ENCODE data around the gene SPRY1.

Gene SPRY1

GRCh38 chr4:123380728-123381716 is 15.6 kb upstream of the SPRY1 start:
- Histone ChIP-seq H2BK120ac (ENCODE audit: low read depth, low read length) (peak overlapping the region; percentile 90), H3K9ac (ENCODE audit: low read length) (no peak overlapping the region), H4K5ac (ENCODE audit: low read length) (no peak overlapping the region), H3K27ac (ENCODE audit: low read depth, low read length) (no peak overlapping the region), H3K4ac (ENCODE audit: low read depth, low read length) (peak overlapping the region; percentile 16), H3K18ac (ENCODE audit: low read length) (peak overlapping the region; percentile 5), H3K79me2 (ENCODE audit: control insufficient read depth, insufficient read depth, low read length) (no peaks in the 10 kb centered on the region), H2BK15ac (replicated peaks; ENCODE audit: low read depth) (no peak overlapping the region), H4K8ac (ENCODE audit: low read depth, low read length) (no peak overlapping the region), H3K79me1 (ENCODE audit: low read length) (no peaks in the 10 kb centered on the region), H2BK5ac (ENCODE audit: low read length) (no peak overlapping the region), H3K56ac (ENCODE audit: low read length) (no peak overlapping the region), H3K23ac (ENCODE audit: low read length) (no peak overlapping the region), H3K36me3 (ENCODE audit: control insufficient read depth, insufficient read depth, low read length) (no peaks in the 10 kb centered on the region), H3K4me3 (ENCODE audit: low read length) (no peak overlapping the region), H2AK5ac (ENCODE audit: low read length) (no peak overlapping the region), H3K27me3 (ENCODE audit: insufficient read depth, low read length, poor library complexity) (no peaks in the 10 kb centered on the region), H3K4me1 (ENCODE audit: control insufficient read depth, low read depth, low read length) (no peaks in the 10 kb centered on the region), H3K4me2 (ENCODE audit: low read length) (no peak overlapping the region)
- no peak for DNase-seq
- no CpG with 5 or more reads among the region's 3 CpGs for WGBS (ENCODE audit: extremely low coverage, insufficient coverage, low lambda C conversion rate)

DNA sequence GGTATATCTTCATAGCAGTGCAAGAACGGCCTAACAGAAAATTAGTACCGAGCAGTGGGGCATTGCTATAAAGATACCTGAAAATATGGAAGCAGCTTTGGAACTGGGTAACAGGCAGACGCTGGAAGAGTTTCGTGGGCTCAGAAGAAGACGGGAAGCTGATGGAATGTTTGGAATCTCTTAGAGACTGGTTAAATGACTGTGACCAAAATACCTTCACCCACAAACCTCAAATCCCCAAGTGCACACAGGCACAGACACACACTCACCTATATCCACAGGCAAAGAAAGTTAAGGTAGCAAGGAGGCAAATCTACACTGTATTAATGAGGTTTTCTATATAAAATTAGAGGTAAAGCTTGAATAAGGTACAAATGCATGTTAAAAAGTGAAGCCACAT is 14.6 kb upstream of the SPRY1 start:
- Histone ChIP-seq H4K5ac (ENCODE audit: low read length) (no peak overlapping the region), H2AK5ac (ENCODE audit: low read length) (no peak overlapping the region), H3K79me1 (ENCODE audit: low read length) (no peaks in the 10 kb centered on the region), H3K4ac (ENCODE audit: low read depth, low read length) (no peak overlapping the region), H2BK120ac (ENCODE audit: low read depth, low read length) (no peak overlapping the region), H3K23ac (ENCODE audit: low read length) (no peak overlapping the region), H3K4me2 (ENCODE audit: low read length) (no peak overlapping the region), H3K4me3 (ENCODE audit: low read length) (no peak overlapping the region), H3K4me1 (ENCODE audit: control insufficient read depth, low read depth, low read length) (no peaks in the 10 kb centered on the region), H3K27ac (ENCODE audit: low read depth, low read length) (no peak overlapping the region), H3K36me3 (ENCODE audit: control insufficient read depth, insufficient read depth, low read length) (no peaks in the 10 kb centered on the region), H3K56ac (ENCODE audit: low read length) (no peak overlapping the region), H2BK5ac (ENCODE audit: low read length) (no peak overlapping the region), H3K79me2 (ENCODE audit: control insufficient read depth, insufficient read depth, low read length) (no peaks in the 10 kb centered on the region), H4K8ac (ENCODE audit: low read depth, low read length) (no peak overlapping the region), H3K27me3 (ENCODE audit: insufficient read depth, low read length, poor library complexity) (no peaks in the 10 kb centered on the region), H2BK15ac (replicated peaks; ENCODE audit: low read depth) (no peak overlapping the region), H3K18ac (ENCODE audit: low read length) (no peak overlapping the region), H3K9ac (ENCODE audit: low read length) (no peak overlapping the region)
- DNase-seq = peak; percentile 45
- no CpG with 5 or more reads among the region's 5 CpGs for WGBS (ENCODE audit: extremely low coverage, insufficient coverage, low lambda C conversion rate)

- H3K27me3 ChIP-seq (ENCODE audit: insufficient read depth, low read length, poor library complexity) = no peaks in the 10 kb centered on the region
- no peak overlapping the region for H3K4me3 ChIP-seq (ENCODE audit: low read length)
- no peak overlapping the region for H3K4ac ChIP-seq (ENCODE audit: low read depth, low read length)
- no peak overlapping the region for H3K9ac ChIP-seq (ENCODE audit: low read length)
- no peak overlapping the region for H4K5ac ChIP-seq (ENCODE audit: low read length)
- H3K56ac ChIP-seq (ENCODE audit: low read length) = no peak overlapping the region
- H3K36me3 ChIP-seq (ENCODE audit: control insufficient read depth, insufficient read depth, low read length) = no peaks in the 10 kb centered on the region
- H3K79me1 ChIP-seq (ENCODE audit: low read length) = no peaks in the 10 kb centered on the region
- H2BK5ac ChIP-seq (ENCODE audit: low read length) = no peak overlapping the region
- no peaks in the 10 kb centered on the region for H3K79me2 ChIP-seq (ENCODE audit: control insufficient read depth, insufficient read depth, low read length)
- no peaks in the 10 kb centered on the region for H3K4me1 ChIP-seq (ENCODE audit: control insufficient read depth, low read depth, low read length)
- no peak overlapping the region for H2BK15ac ChIP-seq (replicated peaks; ENCODE audit: low read depth)
- H4K8ac ChIP-seq (ENCODE audit: low read depth, low read length) = no peak overlapping the region
- H3K23ac ChIP-seq (ENCODE audit: low read length) = no peak overlapping the region
- H2BK120ac ChIP-seq (ENCODE audit: low read depth, low read length) = no peak overlapping the region
- no peak overlapping the region for H3K18ac ChIP-seq (ENCODE audit: low read length)
- no peak overlapping the region for H3K27ac ChIP-seq (ENCODE audit: low read depth, low read length)
- WGBS (ENCODE audit: extremely low coverage, insufficient coverage, low lambda C conversion rate) = no CpG with 5 or more reads among the region's 3 CpGs
- no peak overlapping the region for H2AK5ac ChIP-seq (ENCODE audit: low read length)
- H3K4me2 ChIP-seq (ENCODE audit: low read length) = no peak overlapping the region
- no peak for DNase-seq
Measured at GRCh38 chr4:123383566-123383965, 13.0 kb upstream of the SPRY1 start.

DNA sequence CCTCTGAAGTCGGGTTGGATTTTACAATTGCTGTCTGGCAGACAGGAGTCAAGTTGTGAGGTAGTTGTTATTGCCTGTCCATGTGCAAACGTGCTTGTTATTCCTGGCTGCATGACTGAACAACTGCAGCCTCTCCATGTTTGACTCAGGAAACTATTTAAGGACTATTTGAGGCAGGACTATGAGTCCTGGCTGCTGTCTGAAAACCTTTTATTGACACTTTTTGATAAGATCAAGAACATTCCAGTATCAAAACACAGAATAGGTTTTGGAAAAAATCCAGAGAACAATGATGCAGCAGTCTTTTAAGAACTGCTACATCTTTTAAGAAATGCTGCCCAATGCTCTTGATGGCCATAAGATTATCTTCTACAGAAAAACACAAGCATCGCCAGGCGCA is 10.0 kb upstream of the SPRY1 start:
- Histone ChIP-seq H3K4me1 (ENCODE audit: control insufficient read depth, low read depth, low read length) (no peaks in the 10 kb centered on the region), H2BK5ac (ENCODE audit: low read length) (no peak overlapping the region), H3K18ac (ENCODE audit: low read length) (no peak overlapping the region), H3K27me3 (ENCODE audit: insufficient read depth, low read length, poor library complexity) (no peaks in the 10 kb centered on the region), H2AK5ac (ENCODE audit: low read length) (no peak overlapping the region), H3K4me3 (ENCODE audit: low read length) (no peak overlapping the region), H3K79me2 (ENCODE audit: control insufficient read depth, insufficient read depth, low read length) (no peaks in the 10 kb centered on the region), H3K4ac (ENCODE audit: low read depth, low read length) (no peak overlapping the region), H3K56ac (ENCODE audit: low read length) (no peak overlapping the region), H2BK15ac (replicated peaks; ENCODE audit: low read depth) (no peak overlapping the region), H4K8ac (ENCODE audit: low read depth, low read length) (no peak overlapping the region), H3K4me2 (ENCODE audit: low read length) (no peak overlapping the region), H3K27ac (ENCODE audit: low read depth, low read length) (no peak overlapping the region), H3K79me1 (ENCODE audit: low read length) (no peaks in the 10 kb centered on the region), H4K5ac (ENCODE audit: low read length) (no peak overlapping the region), H3K9ac (ENCODE audit: low read length) (no peak overlapping the region), H3K23ac (ENCODE audit: low read length) (no peak overlapping the region), H2BK120ac (ENCODE audit: low read depth, low read length) (peak overlapping the region; percentile 61), H3K36me3 (ENCODE audit: control insufficient read depth, insufficient read depth, low read length) (no peaks in the 10 kb centered on the region)
- no CpG with 5 or more reads among the region's 4 CpGs for WGBS (ENCODE audit: extremely low coverage, insufficient coverage, low lambda C conversion rate)
- DNase-seq = no peak

DNA sequence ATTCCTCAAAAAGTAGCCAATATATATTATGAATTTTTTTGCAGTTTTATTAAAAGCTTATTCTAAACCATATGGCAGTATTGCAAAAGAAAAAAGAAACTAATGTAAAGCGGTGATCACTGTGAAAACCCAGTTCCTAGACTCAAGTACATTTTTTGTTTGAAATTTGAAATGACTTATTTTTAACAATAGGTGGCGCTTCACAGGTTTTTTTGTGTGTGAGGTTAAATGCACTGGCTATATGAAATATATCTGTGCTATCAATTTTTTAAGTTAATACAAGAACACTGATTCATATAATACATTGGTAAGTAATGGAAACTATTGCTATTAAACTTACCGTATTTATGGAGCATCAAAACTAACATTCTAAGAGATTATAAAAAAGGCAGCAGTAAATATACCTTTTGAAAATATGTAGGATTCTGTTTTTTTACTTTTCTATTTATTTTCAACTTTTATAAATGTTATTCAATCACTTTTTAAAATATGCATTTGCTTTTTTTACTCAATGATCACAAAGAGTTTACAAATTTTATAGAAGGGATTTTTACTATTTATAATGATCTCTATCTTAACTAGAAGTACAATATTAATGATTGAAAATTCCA is 5.6 kb upstream of the SPRY1 start:
- Histone ChIP-seq H2BK5ac (ENCODE audit: low read length) (no peak overlapping the region), H3K4me2 (ENCODE audit: low read length) (no peak overlapping the region), H3K79me2 (ENCODE audit: control insufficient read depth, insufficient read depth, low read length) (no peaks in the 10 kb centered on the region), H3K79me1 (ENCODE audit: low read length) (no peaks in the 10 kb centered on the region), H4K8ac (ENCODE audit: low read depth, low read length) (no peak overlapping the region), H3K27ac (ENCODE audit: low read depth, low read length) (no peak overlapping the region), H3K4me1 (ENCODE audit: control insufficient read depth, low read depth, low read length) (no peaks in the 10 kb centered on the region), H4K5ac (ENCODE audit: low read length) (no peak overlapping the region), H3K4me3 (ENCODE audit: low read length) (no peak overlapping the region), H3K23ac (ENCODE audit: low read length) (no peak overlapping the region), H2BK15ac (replicated peaks; ENCODE audit: low read depth) (no peak overlapping the region), H3K18ac (ENCODE audit: low read length) (no peak overlapping the region), H2BK120ac (ENCODE audit: low read depth, low read length) (no peak overlapping the region), H3K56ac (ENCODE audit: low read length) (no peak overlapping the region), H2AK5ac (ENCODE audit: low read length) (no peak overlapping the region), H3K27me3 (ENCODE audit: insufficient read depth, low read length, poor library complexity) (no peaks in the 10 kb centered on the region), H3K36me3 (ENCODE audit: control insufficient read depth, insufficient read depth, low read length) (no peaks in the 10 kb centered on the region), H3K4ac (ENCODE audit: low read depth, low read length) (no peak overlapping the region), H3K9ac (ENCODE audit: low read length) (no peak overlapping the region)
- DNase-seq = peak; percentile 16
- WGBS (ENCODE audit: extremely low coverage, insufficient coverage, low lambda C conversion rate) = no CpG with 5 or more reads among the region's 3 CpGs

Data from mesendoderm (in vitro differentiated cells).